Epithelial cell of alveolus of lung (primary cell): Measurements from ENCODE around the gene SPATC1L. TPM values are rescaled to one million over a fixed set of nuclear protein-coding genes. Genes with fewer than 3 reads are reported as not detected.

Experiments used
- total RNA-seq: library from RNA; depleted of rRNA; stranded (reverse); fragments of >200 nt; gene quantifications from 2 replicates; pipeline ENCODE4 v1.2.1, GENCODE V29; 2015

The SPATC1L gene
- 17.5 and 30.8 TPM in 2 replicates for total RNA-seq

GRCh38 chr21:46183910-46184624, at the start of gene SPATC1L:
SPATC1L (minus strand) TSS chr21:46184459; CDS start chr21:46182816, 1,643 bp downstream.

GRCh38 chr21:46228345-46229051, 44.2 kb upstream of the SPATC1L start, which contains the start of gene LSS:
LSS (minus strand) TSS chr21:46228774; CDS start chr21:46228745, 29 bp downstream.

DNA sequence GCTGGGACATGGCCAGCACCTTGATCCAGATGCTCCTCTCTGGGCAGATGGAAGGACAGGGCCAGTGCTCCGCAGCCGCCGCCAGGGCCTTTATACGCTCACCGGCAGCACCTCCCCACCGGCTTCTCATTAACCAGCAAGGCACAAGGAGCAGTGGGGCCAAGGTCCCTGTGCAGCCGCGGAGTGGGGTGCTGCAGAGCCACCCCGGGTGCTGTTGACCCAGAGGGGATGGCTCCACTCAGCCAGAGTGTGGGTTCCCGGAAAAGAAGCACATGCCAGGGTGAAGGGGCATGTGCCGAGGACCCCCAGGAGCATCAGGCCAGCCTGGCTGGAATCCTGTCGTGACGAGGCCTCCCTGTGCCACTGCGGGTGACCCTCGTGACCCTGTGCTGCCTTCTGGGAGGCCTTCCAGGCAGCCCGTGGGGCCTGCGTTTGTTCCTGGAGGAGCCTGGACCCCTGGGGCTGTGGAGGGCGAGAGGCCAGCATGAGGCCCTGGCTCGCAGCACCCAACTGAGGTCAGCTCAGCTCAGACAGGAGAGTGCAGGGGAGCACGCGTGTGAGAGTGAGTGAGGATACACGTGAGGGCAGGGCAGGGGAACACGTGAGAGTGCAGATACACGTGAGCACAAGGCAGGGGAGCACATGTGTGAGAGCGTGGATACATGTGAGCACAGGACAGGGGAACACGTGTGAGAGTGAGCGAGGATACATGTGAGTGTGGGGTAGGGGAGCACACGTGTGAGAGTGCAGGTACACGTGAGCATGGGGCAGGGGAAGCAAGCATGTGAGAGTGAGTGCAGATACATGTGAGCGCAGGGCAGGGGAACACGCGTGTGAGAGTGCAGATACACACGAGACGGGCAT, 28.5 kb downstream of the SPATC1L start, which contains the start of gene FTCD:
TSS of gene FTCD (minus strand) at position 66 of the 864 bp plus-strand sequence. CDS start at position 10, 56 bp downstream.

Other genes with a start within 250 kb of the SPATC1L start
- 1,740 and 2,083 TPM in 2 replicates for gene COL6A1, start 202.7 kb downstream of the SPATC1L start, total RNA-seq
- gene COL6A2, start 86.3 kb downstream of the SPATC1L start, total RNA-seq, result 1,554 and 1,623 TPM in 2 replicates
- not detected in 2 replicates for gene FTCD, start 28.9 kb downstream of the SPATC1L start, total RNA-seq
- gene LSS, start 44.3 kb upstream of the SPATC1L start, total RNA-seq, result 48.7 and 103 TPM in 2 replicates
- gene MCM3AP, start 101.2 kb upstream of the SPATC1L start, total RNA-seq, result 44.5 and 47.8 TPM in 2 replicates
- gene YBEY, start 101.9 kb upstream of the SPATC1L start, total RNA-seq, result 20.3 and 26.5 TPM in 2 replicates
- 3.7 and 5.0 TPM in 2 replicates for gene C21orf58, start 139.4 kb upstream of the SPATC1L start, total RNA-seq
- gene PCNT, start 139.7 kb upstream of the SPATC1L start, total RNA-seq, result 13.7 and 14.4 TPM in 2 replicates